GM12892 (cell line): ENCODE results near the gene MAGEL2.

Experiments
- POLR2A ChIP-seq: IDR thresholded peaks from 2 replicates; pipeline ENCODE4 v1.6.1; 2011; ENCODE audit warnings: low read depth, low read length, control low read depth
- POLR2AphosphoS5 ChIP-seq: IDR thresholded peaks from 2 replicates; pipeline ENCODE4 v1.6.1; 2011; ENCODE audit warnings: low read depth, low read length, control low read depth

DNA sequence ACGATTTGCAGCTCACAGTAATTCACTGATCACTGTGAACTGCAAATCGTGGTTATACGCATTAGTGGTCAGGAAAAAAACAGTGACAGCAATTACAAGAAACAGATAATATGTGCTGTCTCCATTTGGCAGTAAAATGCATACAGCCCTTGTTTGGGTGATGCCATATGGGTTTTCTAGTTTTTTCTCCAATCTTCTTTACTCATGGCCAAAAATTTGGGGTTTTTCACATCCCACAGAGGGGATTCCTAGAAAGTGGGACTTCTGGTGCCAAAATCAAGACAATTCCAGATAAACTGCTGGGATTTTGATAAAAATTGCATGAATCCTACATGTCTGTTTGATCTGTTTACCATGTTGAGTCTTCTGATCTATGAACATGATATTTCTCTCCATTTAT is 23.8 kb upstream of the MAGEL2 start:
- TF ChIP-seq POLR2AphosphoS5 (no peak), POLR2A (no peak)
